ENCODE results near the gene ATAD3B.

ATAD3B gene

DNA sequence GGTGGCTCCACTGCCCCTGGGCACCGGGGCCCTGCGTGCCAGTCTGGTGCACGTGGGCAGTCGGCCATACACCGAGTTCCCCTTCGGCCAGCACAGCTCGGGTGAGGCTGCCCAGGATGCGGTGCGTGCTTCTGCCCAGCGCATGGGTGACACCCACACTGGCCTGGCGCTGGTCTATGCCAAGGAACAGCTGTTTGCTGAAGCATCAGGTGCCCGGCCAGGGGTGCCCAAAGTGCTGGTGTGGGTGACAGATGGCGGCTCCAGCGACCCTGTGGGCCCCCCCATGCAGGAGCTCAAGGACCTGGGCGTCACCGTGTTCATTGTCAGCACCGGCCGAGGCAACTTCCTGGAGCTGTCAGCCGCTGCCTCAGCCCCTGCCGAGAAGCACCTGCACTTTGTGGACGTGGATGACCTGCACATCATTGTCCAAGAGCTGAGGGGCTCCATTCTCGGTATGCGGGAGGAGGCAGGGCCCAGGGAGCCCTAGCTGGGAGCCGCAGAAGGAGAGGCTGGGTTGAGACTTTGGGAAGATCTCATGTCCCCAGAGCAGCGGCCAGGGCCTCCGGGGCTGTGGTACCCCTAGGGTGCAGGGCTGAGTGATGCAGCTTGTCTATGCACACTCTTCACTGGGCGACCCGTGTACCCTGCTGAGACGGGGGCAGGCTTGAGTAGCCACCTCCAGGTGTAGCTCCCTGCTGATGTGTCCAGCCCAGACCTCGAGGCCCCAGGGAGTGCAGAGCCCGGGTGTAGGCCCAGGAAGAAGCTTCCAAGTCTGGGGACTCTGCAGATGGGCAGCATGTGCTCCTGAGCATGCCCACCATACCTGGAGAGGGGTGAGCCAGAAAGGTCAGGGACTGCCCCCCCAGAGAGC, 34.3 kb upstream of the ATAD3B start:
- no peak for DNase-seq (ENCODE audit: low read depth)
- TF ChIP-seq, protein P1, sequence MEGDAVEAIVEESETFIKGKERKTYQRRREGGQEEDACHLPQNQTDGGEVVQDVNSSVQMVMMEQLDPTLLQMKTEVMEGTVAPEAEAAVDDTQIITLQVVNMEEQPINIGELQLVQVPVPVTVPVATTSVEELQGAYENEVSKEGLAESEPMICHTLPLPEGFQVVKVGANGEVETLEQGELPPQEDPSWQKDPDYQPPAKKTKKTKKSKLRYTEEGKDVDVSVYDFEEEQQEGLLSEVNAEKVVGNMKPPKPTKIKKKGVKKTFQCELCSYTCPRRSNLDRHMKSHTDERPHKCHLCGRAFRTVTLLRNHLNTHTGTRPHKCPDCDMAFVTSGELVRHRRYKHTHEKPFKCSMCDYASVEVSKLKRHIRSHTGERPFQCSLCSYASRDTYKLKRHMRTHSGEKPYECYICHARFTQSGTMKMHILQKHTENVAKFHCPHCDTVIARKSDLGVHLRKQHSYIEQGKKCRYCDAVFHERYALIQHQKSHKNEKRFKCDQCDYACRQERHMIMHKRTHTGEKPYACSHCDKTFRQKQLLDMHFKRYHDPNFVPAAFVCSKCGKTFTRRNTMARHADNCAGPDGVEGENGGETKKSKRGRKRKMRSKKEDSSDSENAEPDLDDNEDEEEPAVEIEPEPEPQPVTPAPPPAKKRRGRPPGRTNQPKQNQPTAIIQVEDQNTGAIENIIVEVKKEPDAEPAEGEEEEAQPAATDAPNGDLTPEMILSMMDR (conservative IDR thresholded peaks at IDR 0.05; ENCODE audit: low read depth, low read length), result no peak
- H3K4me3 ChIP-seq (ENCODE audit: low read length), result no peak overlapping the region

- no peak overlapping the region for H3K4me3 ChIP-seq (ENCODE audit: low read length)
- TF ChIP-seq, protein P1 (conservative IDR thresholded peaks at IDR 0.05; ENCODE audit: low read depth, low read length), result no peak
- no peak for DNase-seq (ENCODE audit: low read depth)
Measured at GRCh38 chr1:1437904-1438376, 33.6 kb upstream of the ATAD3B start.

DNA sequence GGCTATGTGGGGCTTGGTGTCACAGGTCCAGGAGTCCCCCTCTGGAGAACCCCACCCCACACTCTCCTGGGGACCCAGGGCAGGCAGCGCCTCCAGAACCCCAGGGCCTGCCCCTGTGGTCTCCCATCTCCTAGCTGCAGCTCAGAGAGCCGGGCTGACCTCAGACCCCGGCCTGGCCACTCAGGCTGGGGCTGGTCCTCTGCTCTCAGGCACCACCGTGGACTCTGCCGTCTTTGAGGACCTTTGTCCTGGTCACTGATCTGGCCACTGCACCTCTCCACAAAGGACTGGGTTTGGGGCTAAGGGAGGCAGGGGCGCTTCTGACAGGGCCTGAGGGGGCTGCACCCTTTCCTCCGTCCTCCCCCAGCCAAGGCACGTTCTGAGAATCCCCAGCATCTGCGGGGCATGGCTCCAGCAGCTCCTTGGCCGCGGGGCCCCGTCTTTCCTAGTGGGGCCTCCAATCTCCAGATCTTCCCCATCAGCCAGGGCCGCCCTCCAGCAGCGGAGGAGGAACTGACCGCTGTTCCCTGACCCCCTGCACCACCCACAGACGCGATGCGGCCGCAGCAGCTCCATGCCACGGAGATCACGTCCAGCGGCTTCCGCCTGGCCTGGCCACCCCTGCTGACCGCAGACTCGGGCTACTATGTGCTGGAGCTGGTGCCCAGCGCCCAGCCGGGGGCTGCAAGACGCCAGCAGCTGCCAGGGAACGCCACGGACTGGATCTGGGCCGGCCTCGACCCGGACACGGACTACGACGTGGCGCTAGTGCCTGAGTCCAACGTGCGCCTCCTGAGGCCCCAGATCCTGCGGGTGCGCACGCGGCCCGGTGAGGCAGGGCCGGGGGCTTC, 32.8 kb upstream of the ATAD3B start:
- TF ChIP-seq, protein P1 (conservative IDR thresholded peaks at IDR 0.05; ENCODE audit: low read depth, low read length), result no peak
- H3K4me3 ChIP-seq (ENCODE audit: low read length), result no peak overlapping the region
- DNase-seq (ENCODE audit: low read depth), result no peak

DNA sequence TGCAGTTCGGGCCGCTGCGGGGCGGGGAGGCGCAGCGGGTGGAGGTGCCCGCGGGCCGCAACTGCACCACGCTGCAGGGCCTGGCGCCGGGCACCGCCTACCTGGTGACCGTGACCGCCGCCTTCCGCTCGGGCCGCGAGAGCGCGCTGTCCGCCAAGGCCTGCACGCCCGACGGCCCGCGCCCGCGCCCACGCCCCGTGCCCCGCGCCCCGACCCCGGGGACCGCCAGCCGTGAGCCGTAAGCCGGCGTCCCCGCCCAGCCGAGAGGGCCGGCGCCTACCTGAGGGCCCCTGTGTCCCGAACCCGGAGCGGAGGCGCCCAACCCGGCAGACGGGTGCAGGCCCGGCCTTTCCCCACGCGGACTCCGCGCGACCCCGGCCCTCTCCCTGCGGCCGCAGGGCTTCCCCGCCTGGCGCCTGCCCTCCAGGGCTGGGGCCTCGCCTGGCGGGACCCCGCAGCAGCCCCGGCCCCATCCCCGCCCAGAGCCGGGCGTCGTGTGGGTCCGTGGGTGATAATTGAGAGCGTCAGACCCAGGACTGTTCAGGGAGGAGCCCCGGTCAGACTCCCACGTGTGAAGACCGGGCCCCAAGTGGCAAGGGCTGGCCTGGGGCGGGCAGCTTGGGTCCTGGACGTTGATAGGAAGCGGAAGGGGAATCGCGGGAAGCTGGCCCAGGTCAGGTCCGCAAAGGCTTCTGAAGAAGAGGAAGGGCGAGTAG, 31.9 kb upstream of the ATAD3B start:
- TF ChIP-seq, protein P1 (conservative IDR thresholded peaks at IDR 0.05; ENCODE audit: low read depth, low read length), result no peak
- no peak for DNase-seq (ENCODE audit: low read depth)
- H3K4me3 ChIP-seq (ENCODE audit: low read length), result no peak overlapping the region

- TF ChIP-seq, protein P1 (conservative IDR thresholded peaks at IDR 0.05; ENCODE audit: low read depth, low read length), result no peak
- no peak for DNase-seq (ENCODE audit: low read depth)
- no peak overlapping the region for H3K4me3 ChIP-seq (ENCODE audit: low read length)
Measured at GRCh38 chr1:1440262-1441001, 31.1 kb upstream of the ATAD3B start.

Measured in retinal pigment epithelial cell (primary cell).